Neural crest cell (in vitro differentiated cells): ENCODE results near the gene JAML. TPM values are rescaled to one million over a fixed set of nuclear protein-coding genes. Genes with fewer than 3 reads are reported as not detected.

Experiments
- DNase-seq: peaks from one replicate; pipeline ENCODE4 v3.0.0; 2021; ENCODE audit warnings: low read depth, mixed read lengths, low spot score
- H3K27ac Mint-ChIP-seq: one replicate; pipeline ENCODE4 v1.8.0; 2021; ENCODE audit warnings: mild to moderate bottlenecking, mixed read lengths; ENCODE audit not compliant: unreplicated experiment
- H3K27me3 Mint-ChIP-seq: 2 replicates; pipeline ENCODE4 v1.8.0; 2021; ENCODE audit warnings: low read depth, mild to moderate bottlenecking, mixed read lengths
- H3K36me3 Mint-ChIP-seq: 2 replicates; pipeline ENCODE4 v1.8.0; 2021; ENCODE audit warnings: low read depth, mild to moderate bottlenecking, mixed read lengths
- H3K4me1 Mint-ChIP-seq: 2 replicates; pipeline ENCODE4 v1.8.0; 2021; ENCODE audit warnings: mixed read lengths
- H3K4me3 Mint-ChIP-seq: one replicate; pipeline ENCODE4 v1.8.0; 2021; ENCODE audit warnings: mild to moderate bottlenecking, mixed read lengths
- H3K9me3 Mint-ChIP-seq: 2 replicates; pipeline ENCODE4 v1.8.0; 2021; ENCODE audit warnings: mixed read lengths
- total RNA-seq: library from RNA; stranded (reverse); gene quantifications from 2 replicates; pipeline ENCODE4 v1.2.1, GENCODE V29; 2021
- TF ChIP-seq, protein P1 (sequence below): fragments of 200-600 bp; sonication (generic); conservative IDR thresholded peaks from 2 replicates; pipeline ENCODE4 v1.5.0; 2021; ENCODE audit warnings: antibody characterized with exemption, mild to moderate bottlenecking

The JAML gene
- total RNA-seq, 1 donor from 2014 or later = not detected

DNA sequence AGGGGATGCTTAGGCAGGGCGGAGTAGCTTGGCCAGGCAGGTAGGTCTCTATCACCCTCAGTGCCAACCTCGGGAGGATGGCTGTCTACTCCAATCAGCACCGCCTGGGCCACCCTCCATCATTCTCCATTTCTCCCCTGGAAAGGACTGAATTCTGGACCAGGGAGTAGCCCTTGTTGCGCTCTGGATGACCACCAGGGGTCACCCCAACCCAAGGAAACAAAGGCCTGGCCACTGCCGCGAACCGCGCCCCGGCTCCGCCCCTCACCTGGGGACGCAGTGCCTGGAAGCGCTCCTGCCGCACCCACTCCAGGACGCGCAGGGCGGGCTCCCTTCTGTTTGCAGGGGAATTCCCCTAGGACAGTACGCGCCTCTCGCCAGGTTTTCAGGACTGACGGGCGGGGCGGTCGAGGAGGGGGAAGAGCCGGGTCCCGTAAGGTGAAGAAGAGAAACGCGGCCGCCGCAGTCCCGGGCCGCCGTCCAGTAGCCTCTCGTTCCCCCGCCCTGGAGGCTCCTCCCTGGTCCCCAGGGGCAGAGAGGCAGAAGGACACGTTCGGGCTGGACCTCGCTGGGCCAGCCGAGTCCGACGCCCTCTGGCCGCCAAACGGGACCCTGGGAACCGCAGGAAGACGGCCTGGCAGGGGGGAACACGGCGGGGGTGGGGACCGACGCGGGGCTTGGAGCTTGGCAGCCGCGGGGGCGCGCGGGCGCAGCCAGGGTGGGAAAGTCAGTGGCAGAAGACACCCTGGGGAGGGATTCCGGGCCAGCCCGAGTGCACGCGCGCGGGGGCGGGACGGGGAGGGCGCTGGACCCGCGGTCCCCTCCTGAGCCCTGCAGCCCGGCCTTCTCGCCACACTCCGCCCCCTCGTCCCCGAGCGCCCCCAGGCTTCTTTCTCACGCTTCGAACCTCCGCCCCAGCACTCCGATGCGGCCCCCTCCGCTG is 79.3 kb downstream of the JAML start:
- H3K9me3 Mint-ChIP-seq = no peaks in the 10 kb centered on the region
- H3K36me3 Mint-ChIP-seq = no peaks in the 10 kb centered on the region
- no peak overlapping the region for H3K27ac Mint-ChIP-seq
- DNase-seq = peak; percentile 86
- H3K27me3 Mint-ChIP-seq = peaks cover 94% of the 10 kb centered on the region
- peak overlapping the region; percentile 74 for H3K4me3 Mint-ChIP-seq
- TF ChIP-seq, protein P1, sequence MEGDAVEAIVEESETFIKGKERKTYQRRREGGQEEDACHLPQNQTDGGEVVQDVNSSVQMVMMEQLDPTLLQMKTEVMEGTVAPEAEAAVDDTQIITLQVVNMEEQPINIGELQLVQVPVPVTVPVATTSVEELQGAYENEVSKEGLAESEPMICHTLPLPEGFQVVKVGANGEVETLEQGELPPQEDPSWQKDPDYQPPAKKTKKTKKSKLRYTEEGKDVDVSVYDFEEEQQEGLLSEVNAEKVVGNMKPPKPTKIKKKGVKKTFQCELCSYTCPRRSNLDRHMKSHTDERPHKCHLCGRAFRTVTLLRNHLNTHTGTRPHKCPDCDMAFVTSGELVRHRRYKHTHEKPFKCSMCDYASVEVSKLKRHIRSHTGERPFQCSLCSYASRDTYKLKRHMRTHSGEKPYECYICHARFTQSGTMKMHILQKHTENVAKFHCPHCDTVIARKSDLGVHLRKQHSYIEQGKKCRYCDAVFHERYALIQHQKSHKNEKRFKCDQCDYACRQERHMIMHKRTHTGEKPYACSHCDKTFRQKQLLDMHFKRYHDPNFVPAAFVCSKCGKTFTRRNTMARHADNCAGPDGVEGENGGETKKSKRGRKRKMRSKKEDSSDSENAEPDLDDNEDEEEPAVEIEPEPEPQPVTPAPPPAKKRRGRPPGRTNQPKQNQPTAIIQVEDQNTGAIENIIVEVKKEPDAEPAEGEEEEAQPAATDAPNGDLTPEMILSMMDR = peak; percentile 98
- H3K4me1 Mint-ChIP-seq = peaks cover 5% of the 10 kb centered on the region

DNA sequence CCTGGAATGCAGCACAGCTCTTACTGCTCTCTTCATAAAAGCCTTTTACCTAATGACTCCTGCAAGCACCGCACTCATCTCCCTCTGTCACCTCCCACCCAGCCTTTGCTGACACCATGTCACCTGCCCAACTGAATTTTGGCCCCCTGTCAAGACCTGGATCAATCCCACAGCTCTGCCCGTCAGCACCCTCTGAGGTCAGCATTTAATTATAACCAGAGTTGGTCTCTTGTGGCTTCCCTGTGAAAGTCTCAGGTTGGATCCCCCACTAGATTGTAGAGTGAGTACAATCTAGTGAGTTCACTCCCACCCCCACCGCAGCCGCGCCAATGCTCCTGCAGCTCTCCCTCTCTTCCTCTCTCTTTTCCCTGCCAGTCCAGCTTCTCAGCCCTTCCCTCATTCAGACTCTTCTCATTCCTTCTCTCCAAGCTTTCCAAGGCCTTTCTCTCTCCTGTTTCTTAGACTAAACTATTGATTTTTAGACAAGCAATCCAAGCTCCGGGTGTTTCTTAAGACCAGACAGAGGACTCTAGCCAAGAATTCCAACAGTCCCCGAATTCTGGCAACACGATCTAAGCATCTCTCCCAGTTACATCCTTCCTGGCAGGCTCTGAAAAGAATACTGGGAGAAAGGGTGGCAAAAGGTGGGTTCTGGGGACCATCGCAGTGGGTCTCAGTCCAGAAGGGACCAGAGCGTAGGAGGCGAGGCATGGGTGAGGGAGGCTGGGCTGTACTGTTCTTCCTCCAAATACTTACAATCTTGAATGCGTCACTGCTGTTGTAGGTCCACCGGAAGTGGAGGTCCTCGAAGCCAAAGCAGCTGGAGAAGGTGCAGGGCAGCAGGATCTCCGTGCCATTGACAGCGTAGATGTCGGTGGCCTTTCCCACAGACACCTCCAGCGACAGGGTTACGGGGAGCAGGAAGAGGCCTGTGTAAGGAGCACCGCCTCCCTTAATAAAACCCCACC is 80.2 kb downstream of the JAML start:
- H3K27me3 Mint-ChIP-seq = peaks cover 92% of the 10 kb centered on the region
- TF ChIP-seq, protein P1 = no peak
- DNase-seq = no peak
- H3K36me3 Mint-ChIP-seq = no peaks in the 10 kb centered on the region
- no peak overlapping the region for H3K27ac Mint-ChIP-seq
- no peaks in the 10 kb centered on the region for H3K9me3 Mint-ChIP-seq
- peaks cover 5% of the 10 kb centered on the region for H3K4me1 Mint-ChIP-seq
- H3K4me3 Mint-ChIP-seq = peak overlapping the region; percentile 51

Other genes starting within 250 kb of the JAML start
- 0.37 and 0.48 TPM in 2 replicates for gene IL10RA, start 238.6 kb downstream of the JAML start, total RNA-seq
- not detected in 2 replicates for gene TMPRSS4, start 147.9 kb downstream of the JAML start, total RNA-seq
- gene SMIM35, start 138.0 kb downstream of the JAML start, total RNA-seq = not detected in 2 replicates
- 2.0 and 2.4 TPM in 2 replicates for gene SCN4B, start 72.2 kb downstream of the JAML start, total RNA-seq
- gene SCN2B, start 48.4 kb downstream of the JAML start, total RNA-seq = 0.40 and 0.43 TPM in 2 replicates
- 0.35 and 0.43 TPM in 2 replicates for gene MPZL3, start 27.4 kb upstream of the JAML start, total RNA-seq
- not detected in 2 replicates for gene MPZL2, start 39.3 kb upstream of the JAML start, total RNA-seq
- not detected in 2 replicates for gene CD3E, start 79.7 kb upstream of the JAML start, total RNA-seq
- gene CD3D, start 117.7 kb upstream of the JAML start, total RNA-seq = not detected in 2 replicates
- gene CD3G, start 119.3 kb upstream of the JAML start, total RNA-seq = not detected in 2 replicates
- 35.1 and 35.9 TPM in 2 replicates for gene UBE4A, start 134.6 kb upstream of the JAML start, total RNA-seq
- gene ATP5MG, start 176.6 kb upstream of the JAML start, total RNA-seq = 227 and 233 TPM in 2 replicates
- 78.8 and 86.3 TPM in 2 replicates for gene KMT2A, start 211.5 kb upstream of the JAML start, total RNA-seq